ENCODE data around the gene DUOX1. TPM values are rescaled to one million over a fixed set of nuclear protein-coding genes. Genes with fewer than 3 reads are reported as not detected.

DUOX1 gene
- total and polyA plus RNA-seq, 7 experiments from 2014 or later = 0.05 to 2.0 (median 0.76) TPM; not detected in 3

DNA sequence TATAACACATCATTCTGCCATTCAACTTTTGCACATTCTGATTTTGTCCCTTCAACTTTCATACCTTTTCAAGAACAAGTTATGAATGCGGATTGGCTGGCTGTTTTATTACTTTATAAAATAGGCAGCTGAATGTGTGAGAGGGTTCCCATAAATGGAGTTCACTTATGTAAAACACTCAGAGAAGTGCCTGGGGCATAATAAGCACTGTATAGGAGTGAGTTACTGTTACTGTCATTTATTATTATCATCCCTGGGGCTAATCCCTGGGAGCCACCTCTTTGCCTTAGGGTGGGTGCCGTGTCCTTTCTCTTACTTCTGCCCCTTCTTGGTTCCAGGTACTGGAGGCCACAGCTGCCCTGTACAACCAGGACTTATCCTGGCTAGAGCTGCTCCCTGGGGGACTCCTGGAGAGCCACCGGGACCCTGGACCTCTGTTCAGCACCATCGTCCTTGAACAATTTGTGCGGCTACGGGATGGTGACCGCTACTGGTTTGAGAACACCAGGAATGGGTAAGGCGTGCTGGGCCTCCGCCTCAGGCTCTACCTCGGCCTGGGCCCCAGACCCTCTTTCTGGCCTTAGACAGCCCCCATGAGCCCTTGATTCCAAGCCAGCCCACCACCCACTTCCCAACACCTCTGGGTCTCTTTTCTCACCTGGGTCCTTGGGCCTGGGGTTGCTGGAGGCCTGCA lies 10.9 kb downstream of the DUOX1 start:
- H3K9me3 Mint-ChIP-seq = no peaks in the 10 kb centered on the region
- peaks cover 6 to 16% (median 9%) of the 10 kb centered on the region in 5 donors for H3K27me3 Mint-ChIP-seq
- no peak overlapping the region for H3K27ac ChIP-seq (ENCODE audit: low read depth, low read length)
- peaks cover 0 to 6% of the 10 kb centered on the region in 2 donors for H3K4me1 ChIP-seq (ENCODE audit: control insufficient read depth in 2 of 2, insufficient read depth in 2 of 2, low read length in 2 of 2)
- DNase-seq (no peak), ATAC-seq (no peak)
- no peaks in the 10 kb centered on the region for H3K36me3 ChIP-seq (ENCODE audit: control insufficient read depth in 2 of 3, insufficient read depth in 3 of 3, low read length in 3 of 3)
- H3K36me3 Mint-ChIP-seq = no peaks in the 10 kb centered on the region
- H3K27ac Mint-ChIP-seq = no peak overlapping the region
- POLR2A ChIA-PET = no interaction called here
- intact Hi-C loops (cut with micrococcal nuclease) = no loop called here
- H3K27me3 ChIP-seq (ENCODE audit: control insufficient read depth in 2 of 2, insufficient read depth in 2 of 2, low read length in 2 of 2) = peaks cover 0 to 6% of the 10 kb centered on the region in 2 donors
- CTCF ChIA-PET = no interaction called here
- H3K4me3 ChIP-seq (ENCODE audit: low read length) = no peak overlapping the region
- H3K4me1 Mint-ChIP-seq = peaks cover 2 to 8% (median 7%) of the 10 kb centered on the region in 7 donors
- no peak overlapping the region for H3K4me3 Mint-ChIP-seq
- no peaks in the 10 kb centered on the region for H3K9me3 ChIP-seq (ENCODE audit: control insufficient read depth in 2 of 3, low read length in 3 of 3)

GRCh38 chr15:45141386-45141785 lies 11.6 kb downstream of the DUOX1 start:
- Mint-ChIP-seq H3K9me3 (no peaks in the 10 kb centered on the region), H3K27me3 (peaks cover 3 to 12% (median 5%) of the 10 kb centered on the region in 5 donors), H3K4me1 (peaks cover 0 to 4% (median 3%) of the 10 kb centered on the region in 7 donors), H3K4me3 (no peak overlapping the region), H3K36me3 (no peaks in the 10 kb centered on the region), H3K27ac (no peak overlapping the region)
- intact Hi-C loops (cut with micrococcal nuclease) = no loop called here
- no peak overlapping the region for H3K27ac ChIP-seq (ENCODE audit: low read depth, low read length)
- H3K27me3 ChIP-seq (ENCODE audit: control insufficient read depth in 2 of 2, insufficient read depth in 2 of 2, low read length in 2 of 2) = peaks cover 0 to 2% of the 10 kb centered on the region in 2 donors
- H3K4me3 ChIP-seq (ENCODE audit: low read length) = no peak overlapping the region
- ATAC-seq (no peak), DNase-seq (no peak)
- H3K9me3 ChIP-seq (ENCODE audit: control insufficient read depth in 2 of 3, low read length in 3 of 3) = no peaks in the 10 kb centered on the region
- H3K4me1 ChIP-seq (ENCODE audit: control insufficient read depth in 2 of 2, insufficient read depth in 2 of 2, low read length in 2 of 2) = peaks cover 0 to 1% of the 10 kb centered on the region in 2 donors
- no peaks in the 10 kb centered on the region for H3K36me3 ChIP-seq (ENCODE audit: control insufficient read depth in 2 of 3, insufficient read depth in 3 of 3, low read length in 3 of 3)
- CTCF ChIA-PET = no interaction called here
- POLR2A ChIA-PET = interaction anchor here (1.0 kb wide), 1 partner anchor 25 kb away, joined by 4 read pairs; no protein-coding TSS in a partner anchor

- no peaks in the 10 kb centered on the region for H3K9me3 Mint-ChIP-seq
These were observed 13.3 kb downstream of the DUOX1 start for GRCh38 chr15:45143056-45143455.

GRCh38 chr15:45143946-45144345 lies 14.2 kb downstream of the DUOX1 start:
- Mint-ChIP-seq H3K27ac (no peak overlapping the region), H3K36me3 (no peaks in the 10 kb centered on the region), H3K27me3 (peaks cover 0 to 3% (median 0%) of the 10 kb centered on the region in 5 donors), H3K9me3 (no peaks in the 10 kb centered on the region), H3K4me1 (peaks cover 0 to 4% (median 0%) of the 10 kb centered on the region in 7 donors), H3K4me3 (no peak overlapping the region)
- no peak for DNase-seq
- intact Hi-C loops (cut with micrococcal nuclease) = no loop called here
- Histone ChIP-seq H3K4me1 (ENCODE audit: control insufficient read depth in 2 of 2, insufficient read depth in 2 of 2, low read length in 2 of 2) (no peaks in the 10 kb centered on the region), H3K27me3 (ENCODE audit: control insufficient read depth in 2 of 2, insufficient read depth in 2 of 2, low read length in 2 of 2) (no peaks in the 10 kb centered on the region), H3K4me3 (ENCODE audit: low read length) (no peak overlapping the region), H3K36me3 (ENCODE audit: control insufficient read depth in 2 of 3, insufficient read depth in 3 of 3, low read length in 3 of 3) (no peaks in the 10 kb centered on the region), H3K27ac (ENCODE audit: low read depth, low read length) (no peak overlapping the region), H3K9me3 (ENCODE audit: control insufficient read depth in 2 of 3, low read length in 3 of 3) (no peaks in the 10 kb centered on the region)
- CTCF ChIA-PET = no interaction called here
- POLR2A ChIA-PET = no interaction called here
- no peak for ATAC-seq

More at GRCh38 chr15:45143056-45143455, 13.3 kb downstream of the DUOX1 start:
- H3K36me3 Mint-ChIP-seq = no peaks in the 10 kb centered on the region
- peaks cover 0 to 4% (median 0%) of the 10 kb centered on the region in 7 donors for H3K4me1 Mint-ChIP-seq
- ChIA-PET CTCF (no interaction called here), POLR2A (no interaction called here)
- DNase-seq (no peak), ATAC-seq (no peak)
- H3K27ac Mint-ChIP-seq = no peak overlapping the region
- Histone ChIP-seq H3K4me3 (ENCODE audit: low read length) (no peak overlapping the region), H3K36me3 (ENCODE audit: control insufficient read depth in 2 of 3, insufficient read depth in 3 of 3, low read length in 3 of 3) (no peaks in the 10 kb centered on the region), H3K27ac (ENCODE audit: low read depth, low read length) (no peak overlapping the region), H3K9me3 (ENCODE audit: control insufficient read depth in 2 of 3, low read length in 3 of 3) (no peaks in the 10 kb centered on the region), H3K4me1 (ENCODE audit: control insufficient read depth in 2 of 2, insufficient read depth in 2 of 2, low read length in 2 of 2) (no peaks in the 10 kb centered on the region), H3K27me3 (ENCODE audit: control insufficient read depth in 2 of 2, insufficient read depth in 2 of 2, low read length in 2 of 2) (no peaks in the 10 kb centered on the region)
- intact Hi-C loops (cut with micrococcal nuclease) = no loop called here
- H3K4me3 Mint-ChIP-seq = no peak overlapping the region
- H3K27me3 Mint-ChIP-seq = peaks cover 0 to 7% (median 0%) of the 10 kb centered on the region in 5 donors

DNA sequence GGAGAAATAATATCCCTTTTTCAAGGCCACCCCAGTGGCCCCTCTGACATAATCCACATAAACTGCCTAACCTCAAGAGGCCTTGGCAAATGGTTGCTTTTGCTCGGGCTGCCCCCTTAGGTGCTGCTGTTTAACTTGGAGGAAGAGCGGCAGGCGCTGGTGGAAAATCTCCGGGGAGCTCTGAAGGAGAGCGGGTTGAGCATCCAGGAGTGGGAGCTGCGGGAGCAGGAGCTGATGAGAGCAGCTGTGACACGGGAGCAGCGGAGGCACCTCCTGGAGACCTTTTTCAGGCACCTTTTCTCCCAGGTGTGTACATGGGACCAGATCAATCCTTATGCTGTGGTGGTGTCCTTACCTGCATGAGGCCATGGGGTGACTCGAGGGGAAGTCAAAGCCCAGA lies 15.0 kb downstream of the DUOX1 start:
- Histone ChIP-seq H3K4me3 (ENCODE audit: low read length) (no peak overlapping the region), H3K27ac (ENCODE audit: low read depth, low read length) (no peak overlapping the region), H3K27me3 (ENCODE audit: control insufficient read depth in 2 of 2, insufficient read depth in 2 of 2, low read length in 2 of 2) (no peaks in the 10 kb centered on the region), H3K9me3 (ENCODE audit: control insufficient read depth in 2 of 3, low read length in 3 of 3) (no peaks in the 10 kb centered on the region), H3K36me3 (ENCODE audit: control insufficient read depth in 2 of 3, insufficient read depth in 3 of 3, low read length in 3 of 3) (no peaks in the 10 kb centered on the region), H3K4me1 (ENCODE audit: control insufficient read depth in 2 of 2, insufficient read depth in 2 of 2, low read length in 2 of 2) (no peaks in the 10 kb centered on the region)
- Mint-ChIP-seq H3K27me3 (peaks cover 0 to 3% (median 0%) of the 10 kb centered on the region in 5 donors), H3K4me1 (peaks cover 0 to 4% (median 0%) of the 10 kb centered on the region in 7 donors), H3K36me3 (no peaks in the 10 kb centered on the region), H3K9me3 (no peaks in the 10 kb centered on the region), H3K27ac (no peak overlapping the region), H3K4me3 (no peak overlapping the region)
- no peak for ATAC-seq
- intact Hi-C loops (cut with micrococcal nuclease) = no loop called here
- ChIA-PET CTCF (no interaction called here), POLR2A (no interaction called here)
- no peak for DNase-seq

DNA sequence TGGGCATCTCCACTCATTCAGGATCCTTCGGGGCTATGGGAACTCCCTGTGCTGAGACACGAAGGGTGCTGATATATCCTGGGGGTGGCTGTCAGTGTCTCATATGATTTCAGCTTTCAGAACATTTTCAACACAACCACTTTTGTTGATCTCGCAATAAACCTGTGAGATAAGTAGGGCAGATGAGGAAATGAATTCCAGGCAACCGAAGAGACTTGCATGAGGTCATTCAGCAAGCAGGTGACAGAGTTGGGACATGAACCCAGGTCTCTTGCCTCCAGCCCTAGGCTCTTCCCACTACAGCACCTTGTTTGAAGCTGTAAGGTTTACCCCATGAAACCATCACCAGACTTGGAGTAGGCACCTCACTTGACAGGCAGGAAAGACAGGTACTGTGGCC lies 16.6 kb downstream of the DUOX1 start:
- DNase-seq (no peak), ATAC-seq (no peak)
- intact Hi-C loops (cut with micrococcal nuclease) = no loop called here
- ChIA-PET POLR2A (no interaction called here), CTCF (no interaction called here)
- H3K27me3 ChIP-seq (ENCODE audit: control insufficient read depth in 2 of 2, insufficient read depth in 2 of 2, low read length in 2 of 2) = no peaks in the 10 kb centered on the region
- Mint-ChIP-seq H3K9me3 (no peaks in the 10 kb centered on the region), H3K27ac (no peak overlapping the region), H3K27me3 (peaks cover 0 to 3% (median 0%) of the 10 kb centered on the region in 5 donors), H3K4me3 (no peak overlapping the region), H3K36me3 (peaks cover 0 to 4% (median 0%) of the 10 kb centered on the region in 5 donors), H3K4me1 (peaks cover 0 to 4% (median 0%) of the 10 kb centered on the region in 7 donors)
- H3K4me1 ChIP-seq (ENCODE audit: control insufficient read depth in 2 of 2, insufficient read depth in 2 of 2, low read length in 2 of 2) = no peaks in the 10 kb centered on the region
- H3K9me3 ChIP-seq (ENCODE audit: control insufficient read depth in 2 of 3, low read length in 3 of 3) = no peaks in the 10 kb centered on the region
- H3K36me3 ChIP-seq (ENCODE audit: control insufficient read depth in 2 of 3, insufficient read depth in 3 of 3, low read length in 3 of 3) = peaks cover 0 to 2% (median 0%) of the 10 kb centered on the region in 3 experiments
- no peak overlapping the region for H3K4me3 ChIP-seq (ENCODE audit: low read length)
- no peak overlapping the region for H3K27ac ChIP-seq (ENCODE audit: low read depth, low read length)

GRCh38 chr15:45147606-45148005 lies 17.8 kb downstream of the DUOX1 start:
- Histone ChIP-seq H3K27ac (ENCODE audit: low read depth, low read length) (no peak overlapping the region), H3K4me1 (ENCODE audit: control insufficient read depth in 2 of 2, insufficient read depth in 2 of 2, low read length in 2 of 2) (no peaks in the 10 kb centered on the region), H3K27me3 (ENCODE audit: control insufficient read depth in 2 of 2, insufficient read depth in 2 of 2, low read length in 2 of 2) (no peaks in the 10 kb centered on the region), H3K4me3 (ENCODE audit: low read length) (no peak overlapping the region), H3K9me3 (ENCODE audit: control insufficient read depth in 2 of 3, low read length in 3 of 3) (no peaks in the 10 kb centered on the region), H3K36me3 (ENCODE audit: control insufficient read depth in 2 of 3, insufficient read depth in 3 of 3, low read length in 3 of 3) (peaks cover 0 to 3% (median 0%) of the 10 kb centered on the region in 3 experiments)
- Mint-ChIP-seq H3K27me3 (peaks cover 0 to 3% (median 0%) of the 10 kb centered on the region in 5 donors), H3K4me3 (no peak overlapping the region), H3K9me3 (no peaks in the 10 kb centered on the region), H3K4me1 (peaks cover 0 to 4% (median 0%) of the 10 kb centered on the region in 7 donors), H3K27ac (no peak overlapping the region), H3K36me3 (peaks cover 0 to 10% (median 0%) of the 10 kb centered on the region in 5 donors)
- intact Hi-C loops (cut with micrococcal nuclease) = no loop called here
- CTCF ChIA-PET = no interaction called here
- DNase-seq (no peak), ATAC-seq (no peak)
- POLR2A ChIA-PET = no interaction called here
